ENCODE measurements around the gene PISD.

Gene PISD

GRCh38 chr22:31613286-31613903 lies 48.6 kb downstream of the PISD start:
- H3K4me3 ChIP-seq (ENCODE audit: low read depth, low read length): no peak overlapping the region
- no peak for TF ChIP-seq CTCF (IDR thresholded peaks at IDR 0.05; ENCODE audit: control insufficient read depth, extremely low read depth, insufficient read depth)
- no peak for DNase-seq (ENCODE audit: low read depth)

GRCh38 chr22:31612891-31613285 lies 49.1 kb downstream of the PISD start:
- no peak for DNase-seq (ENCODE audit: low read depth)
- TF ChIP-seq CTCF (IDR thresholded peaks at IDR 0.05; ENCODE audit: control insufficient read depth, extremely low read depth, insufficient read depth): no peak
- H3K4me3 ChIP-seq (ENCODE audit: low read depth, low read length): no peak overlapping the region

GRCh38 chr22:31611061-31611760 lies 50.8 kb downstream of the PISD start:
- TF ChIP-seq CTCF (IDR thresholded peaks at IDR 0.05; ENCODE audit: control insufficient read depth, extremely low read depth, insufficient read depth): no peak
- no peak for DNase-seq (ENCODE audit: low read depth)

GRCh38 chr22:31610611-31611010 lies 51.4 kb downstream of the PISD start:
- TF ChIP-seq CTCF (IDR thresholded peaks at IDR 0.05; ENCODE audit: control insufficient read depth, extremely low read depth, insufficient read depth): no peak
- no peak for DNase-seq (ENCODE audit: low read depth)
- no peak overlapping the region for H3K4me3 ChIP-seq (ENCODE audit: low read depth, low read length)

More at GRCh38 chr22:31611061-31611760, 50.8 kb downstream of the PISD start:
- no peak overlapping the region for H3K4me3 ChIP-seq (ENCODE audit: low read depth, low read length)

GRCh38 chr22:31609716-31610115 lies 52.3 kb downstream of the PISD start:
- no peak for DNase-seq (ENCODE audit: low read depth)
- no peak overlapping the region for H3K4me3 ChIP-seq (ENCODE audit: low read depth, low read length)
- no peak for TF ChIP-seq CTCF (IDR thresholded peaks at IDR 0.05; ENCODE audit: control insufficient read depth, extremely low read depth, insufficient read depth)

GRCh38 chr22:31607696-31608095 lies 54.3 kb downstream of the PISD start:
- no peak overlapping the region for H3K4me3 ChIP-seq (ENCODE audit: low read depth, low read length)
- no peak for TF ChIP-seq CTCF (IDR thresholded peaks at IDR 0.05; ENCODE audit: control insufficient read depth, extremely low read depth, insufficient read depth)
- no peak for DNase-seq (ENCODE audit: low read depth)

Data from LNCaP clone FGC (cell line).